Lung microvascular endothelial cell (primary cell): Measurements from ENCODE around the gene CTRB1. TPM values are rescaled to one million over a fixed set of nuclear protein-coding genes. Genes with fewer than 3 reads are reported as not detected.
"Not testable (repeated sequence)": the region's sequence is repeated elsewhere in the genome, so short reads cannot be mapped to it uniquely, and the experiment has no call there.

Experiments used
- DNase-seq, 2 donors: peaks; one replicate each; pipeline versions ENCODE4 v3.0.0 to v3.0.0-alpha.2; 2010; ENCODE audit warnings: low read depth in 2 of 2
- total RNA-seq: library from RNA; depleted of rRNA; stranded (reverse); fragments of >200 nt; gene quantifications from 2 replicates; pipeline ENCODE4 v1.2.1, GENCODE V29; 2014

CTRB1 gene
- total RNA-seq, 1 donor from 2014 or later: not detected

GRCh38 chr16:75203667-75204409, 14.9 kb upstream of the CTRB1 start:
- DNase-seq: no peak

- DNase-seq: no peak
Measured at GRCh38 chr16:75204410-75204758, 14.4 kb upstream of the CTRB1 start.

- not testable (repeated sequence) for DNase-seq
Measured at GRCh38 chr16:75204905-75205304, 13.9 kb upstream of the CTRB1 start.

DNA sequence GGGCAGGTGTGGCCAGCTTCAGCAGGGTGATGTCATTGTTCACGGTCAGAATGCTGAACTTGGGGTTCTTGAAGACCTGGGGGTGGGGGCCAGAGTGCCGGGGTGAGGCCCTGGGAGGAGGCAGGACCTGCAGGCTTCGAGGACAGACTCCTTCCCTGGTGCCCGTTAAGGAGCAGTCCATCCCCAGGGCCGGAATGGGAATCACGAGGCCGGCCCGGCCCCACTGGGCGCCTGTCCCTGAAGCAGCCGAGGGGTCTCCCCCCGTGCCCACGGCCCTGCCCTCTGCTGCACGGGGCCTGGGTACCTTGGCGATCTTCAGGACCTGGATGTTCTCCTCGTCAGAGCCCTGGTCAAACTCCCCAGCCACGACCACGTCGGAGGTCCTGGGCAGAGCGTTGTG, 13.3 kb upstream of the CTRB1 start:
- not testable (repeated sequence) for DNase-seq

- DNase-seq: not testable (repeated sequence)
Measured at GRCh38 chr16:75205961-75206748, 12.6 kb upstream of the CTRB1 start.

DNA sequence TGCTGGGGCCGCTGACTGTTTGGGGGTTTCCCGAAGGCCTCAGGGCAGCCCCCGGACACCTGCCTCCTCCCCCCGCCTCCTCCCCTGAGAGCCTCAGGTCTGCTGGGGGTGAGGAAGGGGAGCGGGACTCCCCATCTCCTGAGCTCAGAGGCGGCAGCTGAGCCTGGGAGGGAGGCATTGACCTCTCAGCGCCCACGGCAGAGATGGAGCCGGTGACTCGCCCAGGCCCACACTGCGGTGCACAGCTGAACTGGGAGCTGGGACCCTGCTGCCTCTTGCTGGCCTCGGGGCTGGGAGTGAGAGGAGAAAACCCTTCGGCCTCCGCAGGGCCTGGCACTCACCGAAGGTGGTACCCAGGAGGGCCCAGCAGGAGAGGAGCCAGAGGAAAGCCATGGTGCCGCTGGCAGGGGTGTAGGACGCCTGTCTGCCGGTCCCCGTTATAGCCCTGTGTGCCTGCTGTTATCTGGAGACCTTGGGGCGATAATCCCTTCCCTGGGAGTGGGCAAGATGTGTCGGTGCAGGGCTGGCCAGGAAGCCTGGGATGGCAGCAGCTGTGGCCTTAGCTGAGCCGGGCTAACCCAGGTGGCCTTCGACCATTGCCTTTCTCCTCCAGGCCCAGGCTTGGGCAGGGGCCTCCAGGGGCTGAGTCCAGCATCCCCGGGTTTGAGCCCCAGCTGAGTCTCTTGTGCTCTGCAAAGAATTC, 11.9 kb upstream of the CTRB1 start, which contains the start of gene CTRB2:
Gene CTRB2, minus strand, starts transcription at position 413 of the 703 bp plus-strand sequence. Its CDS starts 20 bp downstream, at position 393.
- no peak for DNase-seq

DNA sequence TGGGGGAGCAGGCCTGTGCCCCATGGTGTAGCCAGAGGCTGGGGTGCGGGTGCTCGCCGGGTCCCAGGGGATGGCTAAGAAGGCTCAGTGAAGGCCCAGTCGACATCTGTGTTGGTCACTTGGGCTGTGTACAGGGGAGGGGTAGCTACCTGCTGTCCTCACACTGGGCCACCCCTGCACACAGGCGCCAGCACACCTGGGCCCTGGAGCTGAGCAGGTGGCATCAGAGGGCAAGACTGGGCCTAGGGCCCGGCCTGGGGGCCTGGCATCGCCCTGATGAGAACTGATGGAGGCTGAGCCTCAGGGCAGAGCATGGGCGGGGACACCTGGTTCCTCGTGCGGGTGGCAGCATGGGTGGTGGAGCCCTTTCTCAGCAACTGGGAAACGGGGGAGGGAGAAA, 11.0 kb upstream of the CTRB1 start:
- no peak for DNase-seq

GRCh38 chr16:75208242-75208825, 10.5 kb upstream of the CTRB1 start:
- no peak for DNase-seq

GRCh38 chr16:75208861-75209505, 9.8 kb upstream of the CTRB1 start:
- DNase-seq: no peak

DNA sequence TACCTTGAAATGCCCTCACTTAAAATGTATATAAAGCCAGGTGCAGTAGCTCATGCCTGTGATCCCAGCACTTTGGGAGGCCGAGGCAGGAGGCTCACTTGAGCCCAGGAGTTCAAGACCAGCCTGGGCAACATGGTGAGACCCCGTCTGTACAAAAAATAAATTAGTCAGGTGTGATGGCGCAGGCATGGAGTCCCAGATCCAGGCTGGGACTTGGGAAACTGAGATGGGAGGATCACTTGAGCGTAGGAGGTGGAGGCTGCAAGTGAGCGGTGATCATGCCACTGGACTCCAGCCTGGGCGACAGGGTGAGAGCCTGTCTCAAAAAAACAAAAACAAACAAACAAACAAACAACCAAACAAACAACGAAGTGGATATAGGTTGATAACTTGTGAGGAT, 9.3 kb upstream of the CTRB1 start:
- not testable (repeated sequence) for DNase-seq

DNA sequence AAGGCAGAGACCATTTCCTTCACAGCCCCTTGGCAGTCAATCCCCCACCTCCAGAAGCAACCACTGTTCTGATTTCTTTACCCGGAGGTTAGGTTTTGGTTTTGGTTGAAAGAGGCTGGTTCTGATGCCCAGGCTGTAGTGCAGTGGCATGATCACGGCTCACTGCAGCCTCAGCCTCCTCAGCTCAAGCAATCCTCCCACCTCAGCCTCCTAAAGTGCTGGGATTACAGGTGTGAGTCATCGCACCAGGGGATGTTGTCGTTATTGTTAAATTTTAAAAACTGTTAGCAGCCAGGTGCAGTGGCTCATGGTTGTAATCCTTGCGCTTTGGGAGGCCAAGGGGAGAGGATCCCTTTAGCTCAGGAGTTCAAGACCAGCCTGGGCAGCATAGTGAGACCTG, 8.8 kb upstream of the CTRB1 start:
- no peak for DNase-seq

DNA sequence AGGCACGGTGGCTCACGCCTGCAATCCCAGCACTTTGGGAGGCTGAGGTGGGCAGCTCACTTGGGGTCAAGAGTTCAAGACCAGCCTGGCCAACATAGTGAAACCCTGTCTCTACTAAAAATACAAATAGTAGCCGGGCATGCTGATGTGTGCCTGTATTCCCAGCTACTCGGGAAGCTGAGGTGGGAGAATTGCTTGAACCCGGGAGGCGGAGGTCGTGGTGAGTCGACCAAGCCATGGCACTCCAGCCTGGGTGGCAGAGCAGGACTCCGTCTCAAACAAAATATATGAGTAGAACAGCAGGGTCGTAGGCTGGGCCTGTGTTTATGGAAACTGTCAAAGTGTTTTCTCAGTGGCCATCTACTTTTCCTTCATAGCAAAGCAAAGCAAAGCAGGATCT, 7.5 kb upstream of the CTRB1 start:
- DNase-seq: not testable (repeated sequence)

GRCh38 chr16:75216127-75216526, 2.7 kb upstream of the CTRB1 start:
- DNase-seq: no peak

DNA sequence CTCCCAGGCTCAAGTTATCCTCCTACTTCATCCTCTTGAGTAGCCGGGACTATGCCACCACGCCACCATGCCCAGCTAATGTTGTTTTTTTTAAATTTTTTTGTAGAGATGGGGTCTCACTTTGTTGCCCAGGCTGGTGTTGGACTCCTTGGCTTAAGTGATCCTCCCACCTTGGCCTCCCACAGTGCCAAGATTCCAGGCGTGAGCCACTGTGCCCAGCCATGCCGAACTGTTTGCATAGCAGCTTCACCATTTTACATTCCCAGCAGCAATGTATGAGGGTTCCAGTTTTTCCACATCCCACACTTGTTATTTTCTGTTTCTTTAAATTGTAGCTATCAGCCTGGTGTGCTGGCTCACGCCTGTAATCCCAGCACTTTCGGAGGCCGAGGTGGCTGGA, 2.2 kb upstream of the CTRB1 start:
- no peak for DNase-seq

GRCh38 chr16:75217389-75217851, 1.4 kb upstream of the CTRB1 start:
- DNase-seq: no peak

- no peak for DNase-seq
Measured at GRCh38 chr16:75219088-75219487, 300 bp downstream of the CTRB1 start.

DNA sequence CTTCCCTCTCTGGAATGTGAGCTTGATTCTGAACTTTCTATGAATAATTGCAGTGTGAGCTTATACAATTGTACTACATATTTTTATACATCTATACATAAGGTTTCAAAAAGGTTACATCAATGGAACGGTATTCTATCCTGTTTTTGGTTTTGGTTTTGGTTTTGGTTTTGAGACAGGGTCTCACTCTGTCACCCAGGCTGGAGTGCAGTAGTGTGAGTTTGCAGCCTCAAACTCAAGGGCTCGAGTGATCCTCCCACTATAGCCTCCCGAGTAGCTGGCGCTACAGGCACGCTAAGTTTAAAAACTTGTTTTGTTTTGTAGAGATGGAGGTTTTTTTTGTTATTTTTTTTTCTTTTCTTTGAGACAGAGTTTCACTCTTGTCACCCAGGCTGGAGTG, 1.1 kb downstream of the CTRB1 start:
- no peak for DNase-seq

DNA sequence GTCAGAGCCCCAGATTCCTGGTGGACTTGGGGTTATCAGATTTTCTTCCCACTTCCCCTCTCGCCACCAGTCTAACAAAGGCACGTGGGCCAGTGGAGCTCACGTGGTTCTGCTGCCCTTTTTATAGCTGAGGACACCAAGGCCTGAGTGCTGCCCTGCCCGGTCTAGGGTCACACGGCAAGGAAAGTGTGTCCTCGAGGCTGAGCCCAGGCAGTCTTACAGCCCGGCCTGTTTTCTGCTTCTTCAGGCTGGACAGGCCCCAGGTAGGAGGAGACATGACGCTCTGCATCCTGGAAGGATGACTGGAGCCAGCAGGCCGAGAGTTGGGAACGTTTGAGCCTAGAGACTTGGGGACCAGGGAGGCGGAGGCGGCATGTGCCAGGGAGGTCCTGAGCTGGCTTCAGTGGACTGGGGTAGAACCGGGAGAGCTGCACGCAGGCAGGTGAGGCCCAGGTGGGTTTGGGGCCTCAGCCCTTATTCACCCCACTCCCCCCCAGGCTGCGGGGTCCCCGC, 3.5 kb downstream of the CTRB1 start:
- DNase-seq: no peak

DNA sequence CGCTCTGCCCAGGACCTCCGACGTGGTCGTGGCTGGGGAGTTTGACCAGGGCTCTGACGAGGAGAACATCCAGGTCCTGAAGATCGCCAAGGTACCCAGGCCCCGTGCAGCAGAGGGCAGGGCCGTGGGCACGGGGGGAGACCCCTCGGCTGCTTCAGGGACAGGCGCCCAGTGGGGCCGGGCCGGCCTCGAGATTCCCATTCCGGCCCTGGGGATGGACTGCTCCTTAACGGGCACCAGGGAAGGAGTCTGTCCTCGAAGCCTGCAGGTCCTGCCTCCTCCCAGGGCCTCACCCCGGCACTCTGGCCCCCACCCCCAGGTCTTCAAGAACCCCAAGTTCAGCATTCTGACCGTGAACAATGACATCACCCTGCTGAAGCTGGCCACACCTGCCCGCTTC, 4.3 kb downstream of the CTRB1 start:
- not testable (repeated sequence) for DNase-seq

GRCh38 chr16:75224306-75225082, 5.7 kb downstream of the CTRB1 start:
- DNase-seq: peak in 1 of 2 donors; percentile 49
